ENCODE results near the gene KRI1. TPM values are rescaled to one million over a fixed set of nuclear protein-coding genes. Genes with fewer than 3 reads are reported as not detected.

KRI1 gene
- total RNA-seq, 1 donor from 2014 or later: 24.1 TPM

GRCh38 chr19:10586396-10586795 is 20.6 kb upstream of the KRI1 start:
- TF ChIP-seq, protein P1, sequence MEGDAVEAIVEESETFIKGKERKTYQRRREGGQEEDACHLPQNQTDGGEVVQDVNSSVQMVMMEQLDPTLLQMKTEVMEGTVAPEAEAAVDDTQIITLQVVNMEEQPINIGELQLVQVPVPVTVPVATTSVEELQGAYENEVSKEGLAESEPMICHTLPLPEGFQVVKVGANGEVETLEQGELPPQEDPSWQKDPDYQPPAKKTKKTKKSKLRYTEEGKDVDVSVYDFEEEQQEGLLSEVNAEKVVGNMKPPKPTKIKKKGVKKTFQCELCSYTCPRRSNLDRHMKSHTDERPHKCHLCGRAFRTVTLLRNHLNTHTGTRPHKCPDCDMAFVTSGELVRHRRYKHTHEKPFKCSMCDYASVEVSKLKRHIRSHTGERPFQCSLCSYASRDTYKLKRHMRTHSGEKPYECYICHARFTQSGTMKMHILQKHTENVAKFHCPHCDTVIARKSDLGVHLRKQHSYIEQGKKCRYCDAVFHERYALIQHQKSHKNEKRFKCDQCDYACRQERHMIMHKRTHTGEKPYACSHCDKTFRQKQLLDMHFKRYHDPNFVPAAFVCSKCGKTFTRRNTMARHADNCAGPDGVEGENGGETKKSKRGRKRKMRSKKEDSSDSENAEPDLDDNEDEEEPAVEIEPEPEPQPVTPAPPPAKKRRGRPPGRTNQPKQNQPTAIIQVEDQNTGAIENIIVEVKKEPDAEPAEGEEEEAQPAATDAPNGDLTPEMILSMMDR (IDR thresholded peaks at IDR 0.05; ENCODE audit: partially characterized antibody, unreplicated experiment): no peak
- Mint-ChIP-seq H3K9me3 (ENCODE audit: unreplicated experiment) (peaks cover 3% of the 10 kb centered on the region), H3K4me3 (ENCODE audit: unreplicated experiment) (no peak overlapping the region), H3K36me3 (ENCODE audit: unreplicated experiment) (peaks cover 7% of the 10 kb centered on the region), H3K27ac (ENCODE audit: unreplicated experiment) (no peak overlapping the region), H3K27me3 (ENCODE audit: unreplicated experiment) (peaks cover 11% of the 10 kb centered on the region), H3K4me1 (ENCODE audit: low read depth, unreplicated experiment) (no peaks in the 10 kb centered on the region)
- no peak for DNase-seq

- no peaks in the 10 kb centered on the region for H3K4me1 Mint-ChIP-seq (ENCODE audit: low read depth, unreplicated experiment)
- peaks cover 7% of the 10 kb centered on the region for H3K36me3 Mint-ChIP-seq (ENCODE audit: unreplicated experiment)
- H3K27ac Mint-ChIP-seq (ENCODE audit: unreplicated experiment): no peak overlapping the region
- H3K27me3 Mint-ChIP-seq (ENCODE audit: unreplicated experiment): peaks cover 14% of the 10 kb centered on the region
- H3K9me3 Mint-ChIP-seq (ENCODE audit: unreplicated experiment): peaks cover 3% of the 10 kb centered on the region
- TF ChIP-seq, protein P1 (IDR thresholded peaks at IDR 0.05; ENCODE audit: partially characterized antibody, unreplicated experiment): no peak
- no peak overlapping the region for H3K4me3 Mint-ChIP-seq (ENCODE audit: unreplicated experiment)
- DNase-seq: no peak
Observed at GRCh38 chr19:10583036-10583776, 17.4 kb upstream of the KRI1 start.

DNA sequence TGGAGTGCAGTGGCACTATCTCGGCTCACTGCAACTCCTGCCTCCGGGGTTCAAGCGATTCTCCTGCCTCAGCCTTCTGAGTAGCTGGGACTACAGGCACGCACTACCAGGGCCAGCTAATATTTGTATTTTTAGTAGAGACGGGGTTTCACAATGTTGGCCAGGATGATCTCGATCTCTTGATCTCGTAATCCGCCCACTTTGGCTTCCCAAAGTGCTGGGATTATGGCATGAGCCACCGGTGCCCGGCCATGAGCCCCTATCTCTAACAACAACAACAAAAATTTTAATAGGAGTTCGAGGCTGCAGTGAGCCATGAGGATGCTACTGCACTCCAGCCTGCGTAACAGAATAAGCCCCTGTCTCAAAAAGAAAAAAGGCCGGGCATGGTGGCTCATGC is 16.3 kb upstream of the KRI1 start:
- Mint-ChIP-seq H3K27me3 (ENCODE audit: unreplicated experiment) (peaks cover 8% of the 10 kb centered on the region), H3K36me3 (ENCODE audit: unreplicated experiment) (no peaks in the 10 kb centered on the region), H3K27ac (ENCODE audit: unreplicated experiment) (no peak overlapping the region), H3K4me3 (ENCODE audit: unreplicated experiment) (no peak overlapping the region), H3K9me3 (ENCODE audit: unreplicated experiment) (no peaks in the 10 kb centered on the region), H3K4me1 (ENCODE audit: low read depth, unreplicated experiment) (no peaks in the 10 kb centered on the region)
- TF ChIP-seq, protein P1 (IDR thresholded peaks at IDR 0.05; ENCODE audit: partially characterized antibody, unreplicated experiment): no peak
- DNase-seq: no peak

DNA sequence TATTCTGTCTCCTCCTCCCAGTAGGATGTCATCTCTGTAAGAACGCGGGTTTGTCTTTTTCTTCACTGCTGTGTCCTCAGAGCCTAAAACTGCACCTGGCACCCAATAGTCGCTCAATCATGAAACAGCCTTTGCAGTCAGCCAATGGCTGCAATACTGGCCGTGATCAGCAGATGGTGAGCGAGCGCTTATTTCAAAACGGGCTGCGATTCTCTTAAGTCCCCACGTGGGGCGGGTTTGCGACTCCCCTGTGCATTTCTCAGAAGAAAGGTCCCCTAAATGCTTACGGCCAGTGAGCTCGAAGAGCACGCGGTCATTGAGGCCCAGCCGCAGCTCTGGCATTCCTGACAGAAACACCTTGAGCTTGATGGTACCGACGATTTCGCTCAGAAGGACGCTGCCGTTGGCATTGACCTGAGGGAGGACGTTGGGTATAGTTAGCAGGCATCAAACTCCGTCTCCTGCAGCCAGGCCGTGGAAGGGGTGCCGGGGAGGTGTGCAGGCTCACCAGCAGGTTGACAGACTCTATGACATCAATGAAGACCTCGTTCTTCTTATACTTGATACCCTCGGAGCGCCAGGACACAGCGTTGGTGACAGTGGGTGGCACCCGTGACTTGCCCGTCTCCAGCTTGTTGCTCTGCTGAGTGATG is 15.3 kb upstream of the KRI1 start:
- H3K9me3 Mint-ChIP-seq (ENCODE audit: unreplicated experiment): no peaks in the 10 kb centered on the region
- TF ChIP-seq, protein P1 (IDR thresholded peaks at IDR 0.05; ENCODE audit: partially characterized antibody, unreplicated experiment): peak; percentile 89
- H3K4me3 Mint-ChIP-seq (ENCODE audit: unreplicated experiment): peak overlapping the region; percentile 32
- no peak overlapping the region for H3K27ac Mint-ChIP-seq (ENCODE audit: unreplicated experiment)
- H3K27me3 Mint-ChIP-seq (ENCODE audit: unreplicated experiment): peaks cover 6% of the 10 kb centered on the region
- H3K36me3 Mint-ChIP-seq (ENCODE audit: unreplicated experiment): no peaks in the 10 kb centered on the region
- no peaks in the 10 kb centered on the region for H3K4me1 Mint-ChIP-seq (ENCODE audit: low read depth, unreplicated experiment)
- peak; percentile 89 for DNase-seq

DNA sequence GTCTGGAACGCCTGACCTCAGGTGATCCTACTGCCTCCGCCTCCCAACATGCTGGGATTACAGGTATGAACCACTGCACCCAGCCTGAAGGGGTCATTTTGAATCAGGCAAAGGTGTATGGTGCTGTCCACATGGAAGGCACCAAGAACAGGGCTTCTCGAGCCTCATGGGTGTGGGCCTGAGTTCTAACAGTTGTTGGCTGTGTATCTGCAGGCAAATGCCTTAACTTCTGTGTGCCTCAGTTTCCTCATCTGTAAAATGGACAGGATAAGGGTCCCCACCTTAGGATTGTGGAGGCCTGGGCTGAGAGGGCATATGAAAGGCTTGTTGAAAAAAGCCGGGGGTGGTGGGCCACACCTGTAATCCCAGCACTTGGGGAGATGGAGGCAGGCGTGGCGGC is 12.1 kb upstream of the KRI1 start:
- Mint-ChIP-seq H3K36me3 (ENCODE audit: unreplicated experiment) (no peaks in the 10 kb centered on the region), H3K4me1 (ENCODE audit: low read depth, unreplicated experiment) (no peaks in the 10 kb centered on the region), H3K27ac (ENCODE audit: unreplicated experiment) (no peak overlapping the region), H3K27me3 (ENCODE audit: unreplicated experiment) (peaks cover 5% of the 10 kb centered on the region), H3K4me3 (ENCODE audit: unreplicated experiment) (no peak overlapping the region), H3K9me3 (ENCODE audit: unreplicated experiment) (peaks cover 3% of the 10 kb centered on the region)
- DNase-seq: no peak
- TF ChIP-seq, protein P1 (IDR thresholded peaks at IDR 0.05; ENCODE audit: partially characterized antibody, unreplicated experiment): no peak
